Middle frontal gyrus (tissue), 1 donor: ENCODE data around the gene ACOT4.
"Not testable (repeated sequence)": the region's sequence is repeated elsewhere in the genome, so short reads cannot be mapped to it uniquely, and the experiment has no call there.

Source experiments
- DNase-seq: peaks from one replicate; pipeline ENCODE4 v3.0.0-alpha.2; 2015; ENCODE audit warnings: low spot score; ENCODE audit errors: extremely low spot score

Gene ACOT4

DNA sequence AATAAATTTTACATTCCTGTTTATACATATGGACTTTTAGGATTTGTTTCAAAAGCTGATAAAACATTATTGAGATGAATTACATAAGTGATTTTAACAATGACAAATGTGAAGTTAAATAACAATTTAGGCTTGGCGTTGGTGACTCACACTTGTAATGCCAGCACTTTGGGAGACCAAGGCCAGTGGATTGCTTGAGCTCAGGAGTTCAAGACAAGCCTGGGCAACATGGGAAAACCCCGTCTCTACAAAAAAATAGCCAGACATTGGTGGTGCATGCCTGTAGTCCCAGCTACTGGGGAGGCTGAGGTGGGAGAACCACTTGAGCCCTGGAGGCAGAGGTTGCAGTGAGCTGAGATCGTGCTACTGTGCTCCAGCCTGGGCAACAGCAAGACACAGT, 15.3 kb upstream of the ACOT4 start:
- no peak for DNase-seq

DNA sequence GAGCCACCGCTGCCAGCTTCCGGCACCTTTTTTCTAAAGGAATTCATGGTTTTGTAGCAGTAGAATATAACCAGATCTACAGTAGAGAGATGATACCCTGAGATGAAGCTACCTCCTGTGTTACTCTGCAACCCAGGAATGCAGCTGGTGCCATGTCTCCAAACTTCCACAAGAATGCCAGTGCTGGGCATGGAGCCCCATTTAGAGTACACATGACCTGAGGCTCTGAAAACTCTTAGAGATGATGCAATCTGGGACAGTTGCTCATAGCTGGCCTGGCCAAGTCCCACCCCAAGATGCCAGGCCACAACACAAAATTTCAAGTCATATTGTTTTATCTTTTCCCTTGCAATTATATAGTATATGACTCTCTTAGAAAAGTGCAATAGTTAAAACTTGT, 14.5 kb upstream of the ACOT4 start:
- not testable (repeated sequence) for DNase-seq

DNA sequence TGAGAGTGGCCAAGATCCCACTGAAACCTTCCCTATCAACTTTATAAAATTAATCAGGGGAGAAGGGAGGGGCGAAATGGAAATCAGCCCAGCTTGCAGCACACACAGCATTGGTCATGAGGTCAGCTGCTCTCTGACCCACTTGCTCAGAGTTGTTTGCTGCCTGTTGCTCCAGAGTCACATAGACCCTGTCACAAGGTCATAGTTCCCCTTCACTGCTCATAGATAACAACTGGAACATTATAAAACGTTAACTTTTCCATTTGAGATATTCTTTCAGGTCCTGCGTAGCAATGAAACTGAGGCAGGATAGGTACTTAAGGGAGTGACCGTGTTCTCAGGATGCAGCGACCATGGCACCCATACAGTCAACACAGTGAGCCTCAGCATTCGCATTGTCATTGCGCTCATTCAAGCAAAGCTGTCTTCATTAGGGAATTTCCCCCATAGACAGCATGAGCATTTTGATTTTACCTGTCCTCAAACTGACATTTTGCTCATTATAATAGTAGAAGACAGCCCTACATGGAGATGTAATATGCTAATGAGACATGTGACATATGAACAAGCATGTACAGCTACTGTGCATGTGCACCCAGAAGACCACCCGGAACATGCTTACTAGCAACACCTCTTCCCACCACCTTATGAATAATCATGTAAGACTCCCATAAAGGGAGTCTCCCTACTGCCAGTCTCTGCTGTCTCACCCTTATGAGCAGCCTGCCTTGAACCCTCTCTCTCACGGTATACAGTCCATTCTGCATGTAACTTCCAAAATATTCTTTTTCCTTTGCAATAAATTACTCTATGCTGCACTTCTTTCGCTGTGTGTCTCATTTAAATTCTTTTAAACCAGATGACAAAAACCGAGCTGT, 9.3 kb upstream of the ACOT4 start:
- not testable (repeated sequence) for DNase-seq

DNA sequence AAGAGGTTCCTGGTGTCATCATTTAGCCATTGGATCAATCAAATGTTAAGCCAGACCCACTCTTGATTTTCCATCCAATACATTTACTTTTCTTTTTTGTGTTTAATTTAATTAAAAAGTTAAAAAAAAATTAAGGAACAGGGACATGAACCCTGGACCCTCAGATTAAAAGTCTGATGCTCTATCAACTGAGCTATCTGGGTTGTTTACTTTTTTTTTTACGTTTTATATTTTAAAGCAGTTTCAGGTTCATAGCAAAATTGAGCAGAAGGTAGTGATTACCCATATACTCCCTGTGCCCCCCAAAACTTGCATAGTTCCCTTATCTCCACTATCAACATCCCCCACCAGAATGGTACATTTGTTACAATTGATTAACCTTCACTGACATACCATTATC, 3.0 kb upstream of the ACOT4 start:
- no peak for DNase-seq

DNA sequence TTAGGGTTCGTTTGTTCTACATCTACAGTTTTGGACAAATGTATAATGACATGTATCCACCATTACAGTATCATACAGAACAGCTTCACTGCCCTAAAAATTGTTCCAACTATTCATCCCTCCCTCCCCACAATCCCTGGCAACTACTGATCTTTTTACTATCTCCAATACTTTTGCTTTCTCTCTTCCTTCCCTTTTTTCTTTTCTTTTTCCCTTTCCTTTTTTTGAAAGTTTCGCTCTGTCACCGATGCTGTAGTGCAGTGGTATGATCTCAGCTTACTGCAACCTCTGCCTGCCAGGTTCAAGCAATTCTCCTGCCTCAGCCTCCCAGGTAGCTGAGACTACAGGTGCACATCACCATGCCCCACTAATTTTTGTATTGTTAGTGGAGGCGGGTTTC, 2.6 kb upstream of the ACOT4 start:
- DNase-seq, result no peak

DNA sequence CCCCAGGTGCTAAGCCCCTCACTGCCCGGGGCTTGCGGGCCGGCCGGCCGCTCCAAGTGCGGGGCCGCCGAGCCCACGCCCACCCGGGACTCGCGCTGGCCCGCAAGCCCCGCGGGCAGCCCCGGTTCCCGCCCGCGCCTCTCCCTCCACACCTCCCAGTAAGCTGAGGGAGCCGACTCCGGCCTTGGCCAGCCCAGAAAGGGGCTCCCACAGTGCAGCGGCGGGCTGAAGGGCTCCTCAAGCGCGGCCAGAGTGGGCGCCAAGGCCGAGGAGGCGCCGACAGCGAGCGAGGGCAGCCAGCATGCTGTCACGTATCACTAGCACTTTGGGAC, 1.0 kb upstream of the ACOT4 start:
- not testable (repeated sequence) for DNase-seq

DNA sequence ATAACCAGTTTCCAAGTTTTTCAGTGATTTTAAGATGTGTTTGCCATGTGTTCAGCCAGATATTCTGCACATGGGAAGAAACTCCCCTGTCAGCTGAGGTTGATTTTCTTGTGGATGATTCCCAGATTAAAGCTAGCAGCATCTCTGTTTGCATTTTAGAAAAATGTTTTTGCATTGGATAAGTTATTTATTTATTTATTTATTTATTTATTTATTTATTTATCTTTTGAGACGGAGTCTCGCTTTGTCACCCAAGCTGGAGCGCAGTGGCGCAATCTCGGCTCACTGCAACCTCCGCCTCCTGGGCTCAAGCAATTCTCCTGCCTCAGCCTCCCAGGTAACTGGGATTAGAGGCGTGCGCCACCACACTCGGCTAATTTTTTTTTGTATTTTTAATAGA, 2.8 kb downstream of the ACOT4 start:
- DNase-seq, result no peak

DNA sequence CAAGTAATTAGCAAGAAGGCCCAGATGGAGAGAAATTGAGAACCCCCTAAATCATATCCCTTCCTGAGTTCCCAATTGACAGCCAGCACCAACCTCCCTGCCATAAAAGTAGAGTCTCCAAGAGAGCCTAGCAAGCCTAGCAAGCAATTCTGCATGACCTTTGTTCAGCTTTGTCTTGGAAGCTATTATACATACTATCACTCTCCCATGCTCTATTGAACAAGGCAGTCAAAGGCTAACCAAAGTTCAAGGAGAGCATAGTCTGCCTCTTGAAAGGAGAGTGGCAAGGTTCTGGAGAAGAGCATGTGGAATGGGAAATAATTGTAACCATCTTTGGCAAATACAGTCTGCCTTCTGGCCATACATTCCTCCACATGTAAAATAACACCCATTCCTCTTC, 7.8 kb downstream of the ACOT4 start:
- DNase-seq, result no peak

DNA sequence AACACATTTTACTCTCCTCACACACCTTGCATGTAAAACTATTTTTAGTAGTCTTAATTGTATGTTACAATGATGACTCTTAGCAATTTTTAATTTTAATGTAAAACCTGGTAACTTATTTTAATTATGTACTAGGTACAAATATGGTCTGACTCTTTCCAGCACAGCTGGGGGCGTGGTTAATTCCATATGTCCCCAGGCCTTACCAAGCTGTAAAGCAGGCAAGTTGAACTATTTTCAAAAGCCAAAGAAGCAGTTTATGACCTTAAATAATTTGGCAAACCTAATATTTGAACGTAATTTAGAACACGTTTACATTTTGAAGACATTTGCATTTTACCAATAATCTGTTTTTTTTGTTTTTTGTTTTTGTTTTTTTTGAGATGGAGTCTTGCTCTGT, 11.3 kb downstream of the ACOT4 start:
- no peak for DNase-seq

DNA sequence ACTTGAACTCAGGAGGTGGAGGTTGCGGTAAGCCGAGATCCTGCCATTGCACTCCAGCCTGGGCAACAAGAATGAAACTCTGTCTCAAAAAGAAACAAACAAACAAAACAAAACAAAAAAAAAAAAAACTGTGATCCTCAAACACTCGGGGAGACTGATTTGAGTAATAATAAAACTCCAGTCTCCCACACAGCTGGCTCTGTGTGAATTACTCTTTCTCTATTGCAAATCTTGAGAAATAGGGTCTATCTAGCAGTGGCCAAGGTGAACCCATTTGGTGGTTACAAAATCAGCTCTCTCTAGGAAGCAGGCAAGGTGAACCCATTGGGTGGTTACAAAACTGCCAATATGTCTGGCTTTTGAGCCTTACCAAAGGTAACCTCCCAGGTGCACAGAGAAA, 14.6 kb downstream of the ACOT4 start:
- no peak for DNase-seq

DNA sequence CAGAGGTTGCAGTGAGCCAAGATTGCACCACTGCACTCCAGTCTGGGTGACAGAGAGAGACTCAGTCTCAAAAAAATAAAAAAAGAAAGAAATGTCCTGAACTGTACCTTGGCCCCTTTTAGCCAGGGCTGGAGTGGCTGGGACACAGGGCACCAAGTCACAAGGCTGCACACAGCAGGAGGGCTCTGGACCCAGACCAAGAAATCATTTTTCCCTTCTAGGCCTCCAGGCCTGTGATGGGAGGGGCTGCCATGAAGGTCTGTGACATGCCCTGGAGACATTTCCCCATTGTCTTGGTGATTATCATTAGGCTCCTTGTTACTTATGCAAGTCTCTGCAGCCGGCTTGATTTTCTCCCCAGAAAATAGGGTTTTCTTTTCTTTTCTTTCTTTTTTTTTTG, 15.6 kb downstream of the ACOT4 start:
- no peak for DNase-seq

DNA sequence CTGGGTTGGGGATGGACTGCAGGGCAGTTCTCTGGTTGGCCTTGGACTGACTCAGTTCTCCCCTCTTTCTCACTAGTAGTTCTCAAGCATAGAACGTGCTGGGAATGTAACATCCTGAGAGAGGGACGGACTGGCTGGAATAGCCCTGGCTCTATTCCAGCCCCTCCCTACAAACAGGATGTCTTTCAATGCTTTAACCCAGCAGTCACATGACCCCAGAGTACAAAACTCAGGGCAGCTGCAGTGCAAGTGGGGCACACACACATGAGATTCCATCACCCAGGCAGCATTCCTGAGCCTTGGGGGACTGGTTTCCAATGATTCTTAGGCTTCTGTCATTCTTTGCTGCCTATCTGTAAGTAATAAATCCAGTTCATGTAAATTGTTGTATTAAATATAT, 19.0 kb downstream of the ACOT4 start:
- no peak for DNase-seq

DNA sequence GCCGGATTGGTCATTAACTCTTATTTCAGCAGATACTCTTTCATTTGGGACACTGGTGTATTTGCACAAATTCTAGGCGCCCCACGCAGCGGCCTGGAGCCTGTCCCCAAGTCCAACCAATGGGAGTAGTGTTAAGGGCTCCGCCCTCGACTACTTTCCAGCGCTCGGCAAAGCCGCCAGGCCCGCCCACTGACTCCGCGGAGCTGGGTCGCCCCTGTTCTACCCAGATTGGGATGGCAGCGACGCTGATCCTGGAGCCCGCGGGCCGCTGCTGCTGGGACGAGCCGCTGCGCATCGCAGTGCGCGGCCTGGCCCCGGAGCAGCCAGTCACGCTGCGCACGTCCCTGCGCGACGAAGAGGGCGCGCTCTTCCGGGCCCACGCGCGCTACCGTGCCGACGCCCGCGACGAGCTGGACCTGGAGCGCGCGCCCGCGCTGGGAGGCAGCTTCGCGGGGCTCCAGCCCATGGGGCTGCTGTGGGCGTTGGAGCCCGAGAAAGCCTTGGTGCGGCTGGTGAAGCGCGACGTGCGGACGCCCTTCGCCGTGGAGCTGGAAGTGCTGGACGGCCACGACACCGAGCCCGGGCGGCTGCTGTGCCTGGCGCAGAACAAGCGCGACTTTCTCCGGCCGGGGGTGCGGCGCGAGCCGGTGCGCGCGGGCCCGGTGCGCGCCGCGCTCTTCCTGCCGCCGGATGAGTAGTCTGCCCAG, 20.8 kb downstream of the ACOT4 start, which contains the start of gene ACOT6:
Gene ACOT6, plus strand, starts transcription at position 179 of the 707 bp plus-strand sequence. Its CDS starts 55 bp downstream, at position 234.
- DNase-seq, result peak; percentile 46

DNA sequence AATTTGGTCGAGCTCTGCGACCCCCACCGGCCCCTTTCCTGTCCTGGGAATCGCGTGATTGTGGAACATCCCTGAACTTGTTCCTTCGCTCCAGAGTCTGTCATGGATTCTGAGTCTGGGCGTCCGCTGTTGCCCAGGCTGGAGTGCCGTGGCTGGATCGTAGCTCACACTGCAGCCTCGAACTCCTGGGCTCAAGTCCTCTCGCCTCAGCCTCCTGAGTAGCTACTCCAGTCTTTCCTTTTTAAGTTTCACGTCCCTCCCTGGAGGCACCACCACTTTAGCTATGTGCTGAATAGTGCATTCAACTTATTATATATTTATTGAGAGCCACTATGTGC, 21.3 kb downstream of the ACOT4 start:
- peak; percentile 9 for DNase-seq

DNA sequence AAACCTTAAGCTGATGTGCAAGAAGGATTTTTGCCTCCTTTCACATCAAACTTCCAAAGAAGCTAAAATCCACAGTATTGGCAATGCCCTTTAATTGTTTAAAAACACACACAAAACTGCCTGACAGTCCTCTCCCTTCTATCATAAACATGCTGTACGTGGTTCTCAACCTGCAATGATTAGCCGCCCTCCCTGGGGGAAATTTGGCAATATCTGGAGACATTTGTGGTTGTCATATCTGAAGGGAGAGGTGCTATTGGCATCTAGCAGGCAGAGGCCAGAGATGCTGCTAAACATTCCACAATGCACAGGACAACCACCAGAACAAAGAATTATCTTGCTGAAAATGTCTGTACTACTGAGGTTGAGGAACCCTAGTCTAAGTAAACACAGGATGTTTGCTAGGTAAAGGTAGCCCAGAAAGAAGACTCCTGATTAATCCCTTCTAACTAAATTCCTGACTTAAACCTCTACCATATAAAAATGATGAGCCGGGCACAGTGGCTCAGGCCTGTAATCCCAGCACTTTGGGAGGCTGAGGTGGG, 21.8 kb downstream of the ACOT4 start:
- DNase-seq, result no peak

DNA sequence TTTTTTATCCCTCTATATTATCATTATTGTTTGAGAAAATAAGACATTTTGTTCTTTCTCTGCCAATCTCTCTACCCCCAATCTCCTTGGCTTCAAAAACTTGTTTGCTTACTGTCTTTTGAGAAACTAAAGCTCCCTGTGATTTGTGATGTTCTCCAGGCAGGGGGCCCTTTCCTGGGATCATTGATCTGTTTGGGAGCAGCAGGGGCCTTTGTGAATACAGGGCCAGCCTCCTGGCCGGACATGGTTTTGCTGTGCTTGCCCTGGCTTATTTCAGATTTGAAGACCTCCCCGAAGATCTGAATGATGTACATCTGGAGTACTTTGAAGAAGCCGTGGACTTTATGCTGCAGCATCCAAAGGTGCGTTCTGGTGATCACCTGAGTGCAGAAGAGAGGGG, 25.2 kb downstream of the ACOT4 start:
- no peak for DNase-seq

DNA sequence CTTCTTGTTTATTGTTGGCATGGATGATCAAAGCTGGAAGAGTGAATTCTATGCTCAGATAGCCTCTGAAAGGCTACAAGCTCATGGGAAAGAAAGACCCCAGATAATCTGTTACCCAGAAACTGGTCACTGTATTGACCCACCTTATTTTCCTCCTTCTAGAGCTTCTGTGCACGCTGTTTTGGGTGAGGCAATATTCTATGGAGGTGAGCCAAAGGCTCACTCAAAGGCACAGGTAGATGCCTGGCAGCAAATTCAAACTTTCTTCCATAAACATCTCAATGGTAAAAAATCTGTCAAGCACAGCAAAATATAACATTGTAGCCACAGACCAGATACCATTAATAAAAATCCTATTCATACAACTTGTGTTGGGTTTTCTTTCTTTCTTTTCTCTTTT, 27.9 kb downstream of the ACOT4 start:
- no peak for DNase-seq

DNA sequence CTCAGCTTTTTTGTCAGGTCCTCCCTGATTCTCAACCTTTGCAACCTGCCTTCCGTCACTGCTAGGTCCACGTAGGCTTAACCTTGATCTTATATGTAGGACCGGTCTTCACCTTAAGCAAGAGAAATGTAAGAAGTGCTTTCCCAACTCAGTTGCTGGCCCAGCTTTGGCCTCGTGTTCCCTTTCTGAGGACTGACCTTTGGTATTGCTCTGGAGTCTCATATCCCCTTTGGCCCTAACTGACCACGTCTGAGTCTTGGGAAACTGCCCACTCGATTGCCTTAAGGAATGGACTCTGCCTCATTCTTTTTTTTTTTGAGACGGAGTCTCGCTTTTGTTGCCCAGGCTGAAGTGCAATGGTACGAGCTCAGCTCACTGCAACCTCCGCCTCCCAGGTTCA, 28.6 kb downstream of the ACOT4 start:
- no peak for DNase-seq

DNA sequence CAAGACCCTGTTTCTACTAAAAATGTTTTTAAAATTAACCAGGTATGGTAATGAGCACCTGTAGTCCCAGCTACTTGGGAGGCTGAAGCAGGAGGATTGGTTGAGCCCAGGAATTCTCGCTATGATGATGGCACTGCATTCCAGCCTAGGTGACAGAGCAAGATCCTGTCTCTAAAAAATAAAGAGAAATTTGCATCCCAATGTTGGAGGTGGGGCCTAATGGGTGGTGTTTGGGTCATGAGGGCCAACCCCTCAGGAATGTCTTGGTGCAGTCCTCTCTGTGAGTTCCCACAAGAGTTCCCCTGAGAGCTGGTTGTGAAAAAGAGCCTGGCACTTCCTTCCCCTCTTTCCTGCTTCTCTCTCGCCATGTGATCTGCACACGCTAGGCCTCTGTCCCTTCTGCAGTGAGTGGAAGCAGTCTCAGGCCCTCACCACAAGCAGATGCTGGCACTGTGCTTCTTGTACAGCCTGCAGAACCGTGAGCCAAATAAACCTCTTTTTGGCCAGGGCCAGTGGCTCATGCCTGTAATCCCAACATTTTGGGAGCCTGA, 31.9 kb downstream of the ACOT4 start:
- DNase-seq, result no peak

DNA sequence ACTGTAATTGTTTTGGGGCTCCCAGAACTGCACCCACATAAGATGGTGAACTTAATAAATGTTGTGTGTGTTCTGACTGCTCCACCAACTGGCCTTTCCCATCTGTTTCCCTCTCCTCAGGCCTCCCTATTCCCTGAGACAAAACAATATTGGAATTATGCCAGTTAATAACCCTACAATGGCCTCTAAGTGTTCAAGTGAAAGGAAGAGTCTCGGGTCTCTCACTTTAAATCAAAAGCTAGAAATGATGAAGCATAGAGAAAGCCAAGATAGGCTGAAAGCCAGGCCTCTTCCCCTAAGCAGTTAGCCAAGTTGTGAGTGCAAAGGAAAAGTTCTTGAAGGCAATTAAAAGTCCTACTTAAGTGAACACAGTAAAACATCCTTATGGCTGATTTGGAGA, 34.0 kb downstream of the ACOT4 start:
- no peak for DNase-seq

DNA sequence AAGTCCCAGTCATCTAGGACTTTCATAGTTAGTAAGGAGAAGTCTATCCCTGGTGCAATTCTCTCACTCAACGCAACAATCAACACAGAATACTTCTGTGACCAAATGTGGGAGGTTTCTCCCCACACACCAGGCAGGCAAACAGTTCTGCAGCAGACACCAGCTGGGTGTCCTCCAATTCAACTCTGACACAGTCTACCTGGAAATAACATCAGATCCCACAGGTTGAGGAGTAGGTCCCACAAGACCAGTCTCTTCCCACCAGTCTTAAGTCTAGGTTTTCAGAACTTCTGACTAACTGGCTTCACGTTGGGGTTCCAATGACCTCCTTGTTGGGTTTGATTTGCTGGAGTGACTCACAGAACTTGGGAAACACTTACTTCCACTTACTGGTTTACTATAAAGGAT, 35.5 kb downstream of the ACOT4 start:
- DNase-seq, result no peak

DNA sequence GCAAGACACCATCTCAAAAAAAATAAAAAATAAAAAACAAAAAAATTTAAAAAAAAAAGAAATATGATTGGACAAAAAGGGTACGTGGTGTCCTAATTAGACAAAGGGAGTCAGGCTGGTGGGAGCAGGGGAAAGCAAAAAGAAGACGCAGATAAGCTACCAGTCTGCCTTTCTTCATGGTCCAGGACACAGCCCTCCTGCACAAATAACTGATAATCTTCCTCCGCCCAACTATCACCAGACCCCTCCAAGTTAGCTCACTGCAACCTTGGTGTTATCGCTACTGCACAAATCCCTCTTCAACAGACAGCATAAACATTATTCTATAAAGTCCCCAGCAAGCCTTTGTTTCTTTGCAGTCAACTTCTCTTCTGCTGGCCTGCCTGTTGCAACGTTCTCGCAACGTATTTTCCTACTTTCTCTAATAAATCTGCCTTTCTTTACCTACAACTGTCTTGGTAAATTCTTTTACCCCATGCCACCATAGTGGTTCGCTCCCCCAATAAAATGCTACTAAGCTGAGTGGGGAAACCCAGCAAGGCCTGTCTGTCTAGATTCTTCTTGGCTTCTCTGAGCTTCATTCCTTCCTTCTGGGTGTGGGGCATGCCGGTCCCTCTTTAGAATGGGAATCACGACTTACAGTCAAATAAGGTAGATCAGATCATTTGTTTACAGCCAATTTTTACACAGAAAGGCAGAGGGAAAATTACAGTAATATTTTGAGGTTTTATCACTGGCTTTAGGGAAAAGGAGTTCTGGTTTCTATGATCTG, 38.5 kb downstream of the ACOT4 start:
- no peak for DNase-seq
